Lower leg skin (tissue), 3 donors: ENCODE results near the gene RAD51AP2.

Experiments
- POLR2A ChIP-seq, 2 donors: fragments of 450-650 bp; IDR thresholded peaks; one replicate each; pipeline ENCODE4 v1.6.1; 2016 to 2017; ENCODE audit warnings: antibody characterized with exemption in 2 of 2, mild to moderate bottlenecking in 1 of 2, moderate library complexity in 1 of 2
- TF ChIP-seq, protein P1 (sequence below), 3 donors: fragments of 450-650 bp; IDR thresholded peaks; one replicate each; pipeline ENCODE4 v1.5.1; 2016; ENCODE audit warnings: antibody characterized with exemption in 3 of 3, mild to moderate bottlenecking in 3 of 3, moderate library complexity in 2 of 3

GRCh38 chr2:17529771-17530170, 11.5 kb upstream of the RAD51AP2 start:
- TF ChIP-seq, protein P1, sequence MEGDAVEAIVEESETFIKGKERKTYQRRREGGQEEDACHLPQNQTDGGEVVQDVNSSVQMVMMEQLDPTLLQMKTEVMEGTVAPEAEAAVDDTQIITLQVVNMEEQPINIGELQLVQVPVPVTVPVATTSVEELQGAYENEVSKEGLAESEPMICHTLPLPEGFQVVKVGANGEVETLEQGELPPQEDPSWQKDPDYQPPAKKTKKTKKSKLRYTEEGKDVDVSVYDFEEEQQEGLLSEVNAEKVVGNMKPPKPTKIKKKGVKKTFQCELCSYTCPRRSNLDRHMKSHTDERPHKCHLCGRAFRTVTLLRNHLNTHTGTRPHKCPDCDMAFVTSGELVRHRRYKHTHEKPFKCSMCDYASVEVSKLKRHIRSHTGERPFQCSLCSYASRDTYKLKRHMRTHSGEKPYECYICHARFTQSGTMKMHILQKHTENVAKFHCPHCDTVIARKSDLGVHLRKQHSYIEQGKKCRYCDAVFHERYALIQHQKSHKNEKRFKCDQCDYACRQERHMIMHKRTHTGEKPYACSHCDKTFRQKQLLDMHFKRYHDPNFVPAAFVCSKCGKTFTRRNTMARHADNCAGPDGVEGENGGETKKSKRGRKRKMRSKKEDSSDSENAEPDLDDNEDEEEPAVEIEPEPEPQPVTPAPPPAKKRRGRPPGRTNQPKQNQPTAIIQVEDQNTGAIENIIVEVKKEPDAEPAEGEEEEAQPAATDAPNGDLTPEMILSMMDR (IDR thresholded peaks at IDR 0.05): no peak
- no peak for TF ChIP-seq POLR2A (IDR thresholded peaks at IDR 0.05)
